Right atrium auricular region (tissue), 2 donors: ENCODE data around the gene ABCG8. TPM values are rescaled to one million over a fixed set of nuclear protein-coding genes. Genes with fewer than 3 reads are reported as not detected.

Experiments used
- DNase-seq: peaks from one replicate; pipeline ENCODE4 v3.0.0-alpha.2; 2019; ENCODE audit warnings: low spot score
- H3K27ac ChIP-seq, 2 donors: fragments of 200-600 bp; sonication (generic); 1 replicate in 1 of 2; 2 replicates in 1 of 2; pipeline ENCODE4 v1.5.1; 2016 to 2019
- H3K27me3 ChIP-seq, 2 donors: fragments of 200-600 bp; sonication (generic); one replicate each; pipeline versions ENCODE4 v1.5.1 to v1.6.0; 2017 to 2019
- H3K36me3 ChIP-seq: fragments of 200-600 bp; sonication (generic); one replicate; pipeline ENCODE4 v1.5.1; 2016
- H3K4me1 ChIP-seq, 2 donors: fragments of 200-600 bp; sonication (generic); one replicate each; pipeline versions ENCODE4 v1.5.1 to v1.6.0; 2017 to 2019
- H3K4me3 ChIP-seq, 2 donors: fragments of 200-600 bp; sonication (generic); 1 replicate in 1 of 2; 2 replicates in 1 of 2; pipeline ENCODE4 v1.5.1; 2017 to 2019; ENCODE audit warnings: mild to moderate bottlenecking in 1 of 2, moderate library complexity in 1 of 2
- H3K9me3 ChIP-seq, 2 donors: fragments of 200-600 bp; sonication (generic); one replicate each; pipeline ENCODE4 v1.5.1; 2019
- CTCF ChIP-seq, 2 donors: fragments of 200-600 bp; sonication (generic); IDR thresholded peaks; one replicate each; pipeline ENCODE4 v1.5.1; 2019; ENCODE audit warnings: antibody characterized with exemption in 2 of 2
- total RNA-seq, 2 donors: library from RNA; depleted of rRNA; stranded (reverse); fragments of >200 nt; gene quantifications; one replicate each; pipeline ENCODE4 v1.1.0, GENCODE V29; 2016

The ABCG8 gene
- total RNA-seq, 2 donors from 2014 or later: not detected

GRCh38 chr2:43887176-43887575, 48.4 kb downstream of the ABCG8 start:
- peaks cover 43% of the 10 kb centered on the region for H3K36me3 ChIP-seq
- no peaks in the 10 kb centered on the region for H3K4me1 ChIP-seq
- DNase-seq: no peak
- no peaks in the 10 kb centered on the region for H3K27me3 ChIP-seq
- no peak for TF ChIP-seq CTCF (IDR thresholded peaks at IDR 0.05)
- H3K4me3 ChIP-seq: no peak overlapping the region
- H3K9me3 ChIP-seq: no peaks in the 10 kb centered on the region
- H3K27ac ChIP-seq: no peak overlapping the region

- no peak for TF ChIP-seq CTCF (IDR thresholded peaks at IDR 0.05)
- DNase-seq: no peak
- Histone ChIP-seq H3K4me1 (no peaks in the 10 kb centered on the region), H3K36me3 (peaks cover 64% of the 10 kb centered on the region), H3K9me3 (no peaks in the 10 kb centered on the region), H3K4me3 (no peak overlapping the region), H3K27me3 (no peaks in the 10 kb centered on the region), H3K27ac (no peak overlapping the region)
These were observed 50.6 kb downstream of the ABCG8 start for GRCh38 chr2:43889416-43889815.

- Histone ChIP-seq H3K27ac (no peak overlapping the region), H3K36me3 (peaks cover 77% of the 10 kb centered on the region), H3K27me3 (no peaks in the 10 kb centered on the region), H3K4me1 (no peaks in the 10 kb centered on the region), H3K9me3 (no peaks in the 10 kb centered on the region), H3K4me3 (no peak overlapping the region)
- DNase-seq: no peak
- no peak for TF ChIP-seq CTCF (IDR thresholded peaks at IDR 0.05)
These were observed 52.1 kb downstream of the ABCG8 start for GRCh38 chr2:43890855-43891254.

- no peaks in the 10 kb centered on the region for H3K27me3 ChIP-seq
- peaks cover 65% of the 10 kb centered on the region for H3K36me3 ChIP-seq
- no peak for DNase-seq
- TF ChIP-seq CTCF (IDR thresholded peaks at IDR 0.05): no peak
- no peaks in the 10 kb centered on the region for H3K4me1 ChIP-seq
- no peak overlapping the region for H3K27ac ChIP-seq
- H3K4me3 ChIP-seq: no peak overlapping the region
- no peaks in the 10 kb centered on the region for H3K9me3 ChIP-seq
These were observed 56.0 kb downstream of the ABCG8 start for GRCh38 chr2:43894743-43895142.

- Histone ChIP-seq H3K27me3 (no peaks in the 10 kb centered on the region), H3K4me3 (no peak overlapping the region), H3K9me3 (no peaks in the 10 kb centered on the region), H3K4me1 (no peaks in the 10 kb centered on the region), H3K27ac (no peak overlapping the region), H3K36me3 (peaks cover 71% of the 10 kb centered on the region)
- DNase-seq: no peak
- no peak for TF ChIP-seq CTCF (IDR thresholded peaks at IDR 0.05)
These were observed 58.1 kb downstream of the ABCG8 start for GRCh38 chr2:43896906-43897305.

- Histone ChIP-seq H3K27ac (no peak overlapping the region), H3K4me3 (no peak overlapping the region), H3K36me3 (peaks cover 66% of the 10 kb centered on the region), H3K4me1 (no peaks in the 10 kb centered on the region), H3K9me3 (no peaks in the 10 kb centered on the region), H3K27me3 (no peaks in the 10 kb centered on the region)
- no peak for TF ChIP-seq CTCF (IDR thresholded peaks at IDR 0.05)
- DNase-seq: no peak
These were observed 58.7 kb downstream of the ABCG8 start for GRCh38 chr2:43897492-43897891.
